Measurements from ENCODE around the gene EBF3. TPM values are rescaled to one million over a fixed set of nuclear protein-coding genes. Genes with fewer than 3 reads are reported as not detected.

EBF3 gene
- total and polyA plus RNA-seq, 9 of the 15 experiments (the other 6 are each of a cell fraction or from before 2014, with no cell fraction given) = not detected

GRCh38 chr10:130010653-130011052 lies 46.6 kb upstream of the EBF3 start:
- no peaks in the 10 kb centered on the region for H3K9me1 ChIP-seq (ENCODE audit: control insufficient read depth, insufficient read depth, low read length)
- ATAC-seq (no peak), DNase-seq (ENCODE audit: extremely low read depth in 1 of 4, low spot score in 3 of 4) (no peak), FAIRE-seq (no peak)
- H3K36me3 ChIP-seq (ENCODE audit: control insufficient read depth, insufficient read depth, low read length) = no peaks in the 10 kb centered on the region
- ChIA-PET POLR2A (no interaction called here), CTCF (ENCODE audit: low intra/inter-chr PET ratio) (no interaction called here)
- intact Hi-C loops (cut with micrococcal nuclease) (no loop called here), in situ Hi-C loops (cut with MboI) (no loop called here)
- H3K4me1 ChIP-seq (replicated peaks in 1 of 2; ENCODE audit: control insufficient read depth in 2 of 2, insufficient read depth in 2 of 2, low read length in 2 of 2) = no peaks in the 10 kb centered on the region
- no peaks in the 10 kb centered on the region for H3K9me3 ChIP-seq (replicated peaks; ENCODE audit: control insufficient read depth, insufficient read depth, low read depth, low read length)
- no peak overlapping the region for H3K4me3 ChIP-seq
- BruUV-seq (replicated peaks) = no TSS peak
- H2AFZ ChIP-seq (ENCODE audit: low read depth, low read length) = no peak overlapping the region
- 0% methylated on average over 4 of the region's 6 CpGs for WGBS (ENCODE audit: insufficient coverage, low coverage, missing lambda C conversion rate)
- no peaks in the 10 kb centered on the region for H3K79me2 ChIP-seq (ENCODE audit: control insufficient read depth, insufficient read depth, low read length)
- TF ChIP-seq ARID1B (IDR thresholded peaks at IDR 0.05) = no peak
- TF ChIP-seq ZBED1 (IDR thresholded peaks at IDR 0.05) = no peak
- no peak for TF ChIP-seq MEIS2 (IDR thresholded peaks at IDR 0.05; ENCODE audit: partially characterized antibody)
- TF ChIP-seq, protein P1, sequence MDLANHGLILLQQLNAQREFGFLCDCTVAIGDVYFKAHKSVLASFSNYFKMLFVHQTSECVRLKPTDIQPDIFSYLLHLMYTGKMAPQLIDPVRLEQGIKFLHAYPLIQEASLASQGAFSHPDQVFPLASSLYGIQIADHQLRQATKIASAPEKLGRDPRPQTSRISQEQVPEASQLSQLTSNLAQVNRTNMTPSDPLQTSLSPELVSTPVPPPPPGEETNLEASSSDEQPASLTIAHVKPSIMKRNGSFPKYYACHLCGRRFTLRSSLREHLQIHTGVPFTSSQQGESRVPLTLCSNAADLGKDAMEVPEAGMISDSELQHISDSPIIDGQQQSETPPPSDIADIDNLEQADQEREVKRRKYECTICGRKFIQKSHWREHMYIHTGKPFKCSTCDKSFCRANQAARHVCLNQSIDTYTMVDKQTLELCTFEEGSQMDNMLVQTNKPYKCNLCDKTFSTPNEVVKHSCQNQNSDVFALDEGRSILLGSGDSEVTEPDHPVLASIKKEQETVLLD (IDR thresholded peaks at IDR 0.05) = no peak
- no peak for TF ChIP-seq GATAD2B (IDR thresholded peaks at IDR 0.05; ENCODE audit: borderline replicate concordance)
- no peak for TF ChIP-seq ZZZ3 (IDR thresholded peaks at IDR 0.05)
- TF ChIP-seq GTF3C2 (IDR thresholded peaks at IDR 0.05; ENCODE audit: borderline replicate concordance, extremely low read depth, insufficient read length) = no peak
- TF ChIP-seq, protein P2, sequence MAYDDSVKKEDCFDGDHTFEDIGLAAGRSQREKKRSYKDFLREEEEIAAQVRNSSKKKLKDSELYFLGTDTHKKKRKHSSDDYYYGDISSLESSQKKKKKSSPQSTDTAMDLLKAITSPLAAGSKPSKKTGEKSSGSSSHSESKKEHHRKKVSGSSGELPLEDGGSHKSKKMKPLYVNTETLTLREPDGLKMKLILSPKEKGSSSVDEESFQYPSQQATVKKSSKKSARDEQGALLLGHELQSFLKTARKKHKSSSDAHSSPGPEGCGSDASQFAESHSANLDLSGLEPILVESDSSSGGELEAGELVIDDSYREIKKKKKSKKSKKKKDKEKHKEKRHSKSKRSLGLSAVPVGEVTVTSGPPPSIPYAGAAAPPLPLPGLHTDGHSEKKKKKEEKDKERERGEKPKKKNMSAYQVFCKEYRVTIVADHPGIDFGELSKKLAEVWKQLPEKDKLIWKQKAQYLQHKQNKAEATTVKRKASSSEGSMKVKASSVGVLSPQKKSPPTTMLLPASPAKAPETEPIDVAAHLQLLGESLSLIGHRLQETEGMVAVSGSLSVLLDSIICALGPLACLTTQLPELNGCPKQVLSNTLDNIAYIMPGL (CRISPR knock-in tag; IDR thresholded peaks at IDR 0.05) = no peak
- no peak for TF ChIP-seq EP400 (IDR thresholded peaks at IDR 0.05)
- no peak for TF ChIP-seq NR3C1 (CRISPR knock-in tag; IDR thresholded peaks at IDR 0.05)
- no peak for TF ChIP-seq ZNF24 (IDR thresholded peaks at IDR 0.05)
- H3K27me3 ChIP-seq (ENCODE audit: control insufficient read depth in 2 of 2, insufficient read depth in 2 of 2, low read length in 2 of 2) = peaks cover 10 to 24% of the 10 kb centered on the region in 2 experiments; a peak in 4 of 5 replicates
- H4K20me1 ChIP-seq (replicated peaks; ENCODE audit: control insufficient read depth, insufficient read depth, low read length) = no peaks in the 10 kb centered on the region
- H3K4me2 ChIP-seq (ENCODE audit: insufficient read depth, low read length) = no peak overlapping the region
- no peak overlapping the region for H3K27ac ChIP-seq (ENCODE audit: extremely low read depth, low read depth, low read length)
- no peak overlapping the region for H3K9ac ChIP-seq (ENCODE audit: insufficient read depth in 1 of 2, low read depth in 2 of 2, low read length in 2 of 2)
